Gastroesophageal sphincter (tissue), 4 donors: ENCODE data around the gene MPRIP. TPM values are rescaled to one million over a fixed set of nuclear protein-coding genes. Genes with fewer than 3 reads are reported as not detected.
"Not testable (repeated sequence)": the region's sequence is repeated elsewhere in the genome, so short reads cannot be mapped to it uniquely, and the experiment has no call there.

Experiments used
- ATAC-seq: fragments of 150-250 bp; one replicate; pipeline ENCODE4 v1.9.1; 2016; ENCODE audit warnings: mild to moderate bottlenecking, moderate library complexity
- H3K27ac ChIP-seq, 4 donors: fragments of 200-600 bp; sonication (generic) in 3 of 4; 1 replicate in 3 of 4; 2 replicates in 1 of 4; pipeline ENCODE4 v1.5.1; 2016 to 2019
- H3K27me3 ChIP-seq: fragments of 200-600 bp; sonication (generic); one replicate; pipeline ENCODE4 v1.5.1; 2019
- H3K36me3 ChIP-seq, 2 donors: fragments of 200-600 bp; sonication (generic); one replicate each; pipeline ENCODE4 v1.5.1; 2019; ENCODE audit warnings: control low read depth in 1 of 2
- H3K4me1 ChIP-seq, 3 donors: fragments of 200-600 bp; sonication (generic); 1 replicate in 2 of 3; 2 replicates in 1 of 3; pipeline ENCODE4 v1.5.1; 2016 to 2019; ENCODE audit warnings: control low read depth in 2 of 3
- H3K4me3 ChIP-seq, 2 donors: fragments of 200-600 bp; sonication (generic); one replicate each; pipeline ENCODE4 v1.5.1; 2019; ENCODE audit warnings: mild to moderate bottlenecking in 1 of 2, moderate library complexity in 1 of 2
- H3K9me3 ChIP-seq, 3 donors: fragments of 200-600 bp; sonication (generic); one replicate each; pipeline ENCODE4 v1.5.1; 2017 to 2019; ENCODE audit warnings: control low read depth in 2 of 3
- EP300 ChIP-seq: sonication (generic); formaldehyde crosslinking; IDR thresholded peaks from one replicate; pipeline ENCODE4 v1.6.1; 2017; ENCODE audit warnings: antibody characterized with exemption, mild to moderate bottlenecking
- POLR2A ChIP-seq, 2 donors: fragments of 450-650 bp; IDR thresholded peaks; one replicate each; pipeline ENCODE4 v1.6.1; 2017; ENCODE audit warnings: antibody characterized with exemption in 2 of 2, mild to moderate bottlenecking in 2 of 2, moderate library complexity in 1 of 2
- POLR2AphosphoS5 ChIP-seq: sonication (generic); formaldehyde crosslinking; IDR thresholded peaks from one replicate; pipeline ENCODE4 v1.6.1; 2017; ENCODE audit warnings: antibody characterized with exemption
- WGBS, 2 donors: methylation state at CpG; one replicate each; pipeline ENCODE4 v1.1.5; 2018; ENCODE audit warnings: low coverage in 1 of 2; 5-methylcytosine and 5-hydroxymethylcytosine counted together
- total RNA-seq, 4 donors: library from RNA; depleted of rRNA; stranded (reverse); fragments of >200 nt; gene quantifications; one replicate each; pipeline ENCODE4 v1.1.0, GENCODE V29; 2016
- TF ChIP-seq, protein P1 (sequence below), 4 experiments: fragments of 200-600 bp in 2 of 4; fragments of 450-650 bp in 2 of 4; sonication (generic) in 1 of 4; IDR thresholded peaks; one replicate each; pipeline ENCODE4 v1.5.1; 2017 to 2019; ENCODE audit warnings: antibody characterized with exemption in 4 of 4, mild to moderate bottlenecking in 2 of 4, moderate library complexity in 2 of 4

Gene MPRIP
- total RNA-seq, 4 donors from 2014 or later: 113 to 233 (median 155) TPM

DNA sequence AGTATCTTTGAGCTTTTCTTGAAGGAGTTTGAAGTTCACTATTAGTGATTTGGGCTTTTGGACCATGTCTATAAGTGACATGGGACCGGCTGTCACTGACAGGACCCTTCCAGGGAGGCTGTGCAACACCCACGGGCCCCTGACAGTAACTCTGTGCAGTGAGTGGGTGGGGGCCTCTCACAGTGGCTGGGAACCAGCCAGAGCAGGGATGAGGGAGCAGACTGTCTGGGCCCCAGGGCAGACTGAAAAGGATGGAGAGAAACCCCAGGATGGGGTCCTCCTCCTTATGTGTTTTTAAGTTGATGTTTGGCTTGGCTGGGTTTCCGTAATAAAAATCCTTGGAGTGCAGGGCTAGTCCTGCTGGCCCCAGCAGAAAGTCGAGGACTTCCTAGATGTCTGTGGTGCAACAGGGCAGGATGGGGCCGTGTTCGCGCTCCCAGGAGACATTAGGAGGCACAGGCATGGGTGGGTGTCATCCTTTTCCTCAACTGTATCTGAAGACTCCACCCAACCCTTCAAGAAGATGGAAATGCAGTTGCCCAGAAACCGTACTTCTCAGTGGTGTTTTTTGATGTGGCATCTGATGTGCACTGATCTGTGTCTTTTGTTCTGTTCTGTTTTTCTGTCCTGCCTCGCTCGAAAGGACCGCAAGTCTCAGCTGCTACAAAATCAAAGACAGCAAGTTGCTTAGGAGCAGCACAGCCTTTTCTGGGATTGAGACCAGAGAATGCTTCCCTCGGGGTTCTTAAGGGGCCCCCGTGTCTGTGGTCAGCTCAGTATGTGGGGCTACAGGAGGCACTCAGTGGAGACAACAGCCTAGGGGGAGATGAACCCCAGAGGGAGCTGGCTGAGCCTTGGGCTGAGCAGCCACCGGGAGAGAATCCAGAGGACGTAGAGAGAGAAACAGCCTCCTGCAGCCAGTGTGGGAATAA is 139.7 kb downstream of the MPRIP start:
- H3K36me3 ChIP-seq: peaks cover 0 to 86% of the 10 kb centered on the region in 2 donors
- no peak for ATAC-seq

DNA sequence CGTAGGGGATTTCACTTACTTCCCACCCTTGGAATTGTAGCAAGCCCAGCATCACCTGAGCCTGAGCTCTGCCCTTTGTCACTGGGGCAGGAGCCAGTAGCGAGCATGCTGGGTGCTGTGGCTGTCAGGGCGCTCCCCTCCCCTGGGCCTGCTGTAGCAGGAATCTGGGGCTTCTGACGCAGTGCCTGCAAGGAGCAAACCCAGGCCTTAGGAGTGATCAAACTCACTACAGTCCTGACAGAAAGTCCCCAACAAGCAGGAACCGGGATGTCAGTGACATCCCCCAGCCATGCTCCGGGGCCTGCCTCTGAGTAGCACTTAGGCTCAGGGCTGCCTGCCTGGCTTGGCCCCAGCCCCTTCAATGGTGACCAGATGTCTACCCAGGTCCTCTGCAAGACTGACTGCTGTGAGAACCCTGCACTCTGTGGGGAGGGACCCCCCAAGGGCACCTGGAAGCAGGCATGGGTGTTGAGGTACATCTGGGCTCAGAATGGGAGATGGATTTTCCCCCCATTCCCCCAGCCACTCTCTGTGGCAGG is 140.4 kb downstream of the MPRIP start:
- Histone ChIP-seq H3K27ac (no peak overlapping the region), H3K9me3 (no peaks in the 10 kb centered on the region), H3K27me3 (no peaks in the 10 kb centered on the region), H3K4me1 (peaks cover 0 to 25% (median 0%) of the 10 kb centered on the region in 3 donors), H3K36me3 (peaks cover 0 to 86% of the 10 kb centered on the region in 2 donors), H3K4me3 (no peak overlapping the region)
- WGBS, 2 donors: no CpG with 5 or more reads among the region's 6 CpGs
- no peak for ATAC-seq
- TF ChIP-seq POLR2A (IDR thresholded peaks at IDR 0.05): no peak
- TF ChIP-seq EP300: no peak
- TF ChIP-seq, protein P1, sequence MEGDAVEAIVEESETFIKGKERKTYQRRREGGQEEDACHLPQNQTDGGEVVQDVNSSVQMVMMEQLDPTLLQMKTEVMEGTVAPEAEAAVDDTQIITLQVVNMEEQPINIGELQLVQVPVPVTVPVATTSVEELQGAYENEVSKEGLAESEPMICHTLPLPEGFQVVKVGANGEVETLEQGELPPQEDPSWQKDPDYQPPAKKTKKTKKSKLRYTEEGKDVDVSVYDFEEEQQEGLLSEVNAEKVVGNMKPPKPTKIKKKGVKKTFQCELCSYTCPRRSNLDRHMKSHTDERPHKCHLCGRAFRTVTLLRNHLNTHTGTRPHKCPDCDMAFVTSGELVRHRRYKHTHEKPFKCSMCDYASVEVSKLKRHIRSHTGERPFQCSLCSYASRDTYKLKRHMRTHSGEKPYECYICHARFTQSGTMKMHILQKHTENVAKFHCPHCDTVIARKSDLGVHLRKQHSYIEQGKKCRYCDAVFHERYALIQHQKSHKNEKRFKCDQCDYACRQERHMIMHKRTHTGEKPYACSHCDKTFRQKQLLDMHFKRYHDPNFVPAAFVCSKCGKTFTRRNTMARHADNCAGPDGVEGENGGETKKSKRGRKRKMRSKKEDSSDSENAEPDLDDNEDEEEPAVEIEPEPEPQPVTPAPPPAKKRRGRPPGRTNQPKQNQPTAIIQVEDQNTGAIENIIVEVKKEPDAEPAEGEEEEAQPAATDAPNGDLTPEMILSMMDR (IDR thresholded peaks at IDR 0.05): no peak
- no peak for TF ChIP-seq POLR2AphosphoS5

More for the DNA sequence above, 139.7 kb downstream of the MPRIP start:
- no peaks in the 10 kb centered on the region for H3K27me3 ChIP-seq
- WGBS, 2 donors: 74 to 78% methylated on average over 7 of the region's 15 CpGs
- no peak overlapping the region for H3K27ac ChIP-seq
- H3K4me3 ChIP-seq: no peak overlapping the region
- peaks cover 0 to 19% (median 0%) of the 10 kb centered on the region in 3 donors for H3K4me1 ChIP-seq
- TF ChIP-seq POLR2AphosphoS5: no peak
- TF ChIP-seq POLR2A (IDR thresholded peaks at IDR 0.05): no peak
- TF ChIP-seq EP300: no peak
- TF ChIP-seq, protein P1 (IDR thresholded peaks at IDR 0.05): no peak
- H3K9me3 ChIP-seq: no peaks in the 10 kb centered on the region

DNA sequence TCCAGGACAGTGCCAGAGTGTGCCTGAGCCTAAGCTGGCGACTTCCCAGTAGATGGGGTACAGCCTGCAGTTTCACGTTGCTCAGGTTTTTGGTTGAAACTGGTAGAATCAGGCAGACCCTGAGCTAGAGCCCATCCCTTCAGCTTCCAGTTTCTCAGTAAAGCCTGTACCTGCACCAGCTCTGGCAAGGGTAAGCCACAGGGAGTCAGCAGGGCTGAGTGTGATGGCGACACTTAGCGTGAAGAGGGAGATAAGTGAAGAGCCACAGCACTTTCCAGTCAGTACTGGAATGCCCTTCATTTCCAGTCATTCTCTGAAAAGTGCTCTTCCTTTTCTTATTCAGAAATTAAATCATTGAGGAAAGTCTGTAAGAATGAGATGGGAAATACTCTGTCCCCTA is 141.5 kb downstream of the MPRIP start:
- Histone ChIP-seq H3K4me3 (no peak overlapping the region), H3K27me3 (no peaks in the 10 kb centered on the region), H3K4me1 (peaks cover 0 to 25% (median 0%) of the 10 kb centered on the region in 3 donors), H3K27ac (no peak overlapping the region), H3K9me3 (no peaks in the 10 kb centered on the region), H3K36me3 (peaks cover 0 to 86% of the 10 kb centered on the region in 2 donors)
- TF ChIP-seq, protein P1 (IDR thresholded peaks at IDR 0.05): no peak
- TF ChIP-seq POLR2A (IDR thresholded peaks at IDR 0.05): no peak
- no peak for TF ChIP-seq POLR2AphosphoS5
- TF ChIP-seq EP300: no peak
- no peak for ATAC-seq
- WGBS, 2 donors: 86 to 88% methylated on average over 2 of the region's 4 CpGs

DNA sequence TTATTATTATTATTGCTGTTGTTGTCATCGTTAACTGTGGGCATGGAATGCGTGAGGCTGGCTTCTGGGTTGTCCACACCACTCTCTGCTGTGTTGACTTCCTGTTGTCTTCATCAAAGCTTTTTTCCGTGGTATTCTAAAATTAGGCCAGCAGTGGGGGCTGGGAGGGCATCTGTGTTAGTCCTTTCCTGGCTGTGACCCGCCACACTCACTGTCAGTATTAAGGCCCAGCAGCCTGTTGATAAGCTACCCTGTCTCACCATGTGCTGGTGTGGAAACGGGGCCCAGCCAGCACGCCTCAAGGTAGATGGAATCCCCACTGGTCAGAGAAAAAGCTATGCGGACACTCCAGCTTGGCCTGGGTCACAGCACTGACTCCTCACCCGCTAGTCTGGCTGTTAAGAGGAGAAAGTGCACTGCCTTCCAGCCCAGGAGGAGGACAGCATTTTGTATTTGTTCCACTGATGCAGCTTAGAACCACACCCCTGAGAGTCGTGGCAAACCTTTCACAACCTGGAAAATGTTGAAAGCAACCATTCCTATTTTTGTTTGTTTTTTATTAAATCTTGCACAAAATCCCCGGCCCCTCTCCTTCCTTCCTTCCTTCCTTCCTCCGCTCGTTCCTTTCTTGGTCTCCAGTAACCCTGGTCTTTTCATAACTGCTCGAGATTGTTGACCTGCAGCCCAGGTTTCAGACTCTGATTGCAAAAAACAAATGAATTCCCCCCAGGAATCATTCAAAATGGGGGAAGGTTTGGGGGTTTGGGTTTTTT is 142.9 kb downstream of the MPRIP start:
- 74% methylated on average over 7 of the region's 13 CpGs; no CpG with 5 or more reads in 1 of the 2 donors for WGBS, 2 donors
- ATAC-seq: not testable (repeated sequence)
- H3K4me1 ChIP-seq: peaks cover 0 to 33% (median 2%) of the 10 kb centered on the region in 3 donors

DNA sequence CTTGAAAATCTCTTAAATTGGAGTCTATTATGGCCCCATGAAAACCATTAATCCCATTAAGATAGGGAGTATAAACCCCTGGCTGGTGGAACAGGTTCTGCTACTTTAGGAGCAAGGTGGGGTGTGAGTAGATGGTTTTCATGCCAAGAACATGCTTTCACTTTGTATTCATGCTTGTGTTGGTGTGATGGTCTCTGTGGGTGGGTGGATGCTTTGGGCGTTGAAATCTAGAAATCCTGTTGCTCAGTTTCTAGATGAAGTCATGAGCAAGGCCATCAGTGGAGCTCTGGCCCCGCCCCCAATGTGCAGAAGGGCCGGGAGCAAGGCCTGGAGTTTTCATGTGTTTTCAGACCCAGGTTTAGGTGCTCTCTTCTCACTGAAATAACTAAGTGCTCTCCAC is 143.8 kb downstream of the MPRIP start:
- peak overlapping the region in 2 of 4 donors; percentile 22 to 28 for H3K27ac ChIP-seq
- H3K9me3 ChIP-seq: no peaks in the 10 kb centered on the region
- no peaks in the 10 kb centered on the region for H3K27me3 ChIP-seq
- TF ChIP-seq POLR2AphosphoS5: no peak
- no peak for TF ChIP-seq EP300
- TF ChIP-seq, protein P1 (IDR thresholded peaks at IDR 0.05): no peak
- no peak for TF ChIP-seq POLR2A (IDR thresholded peaks at IDR 0.05)
- H3K4me1 ChIP-seq: peaks cover 0 to 41% (median 10%) of the 10 kb centered on the region in 3 donors
- H3K4me3 ChIP-seq: no peak overlapping the region
- 55 to 57% methylated on average over 2 to 3 of the region's 3 CpGs for WGBS, 2 donors
- H3K36me3 ChIP-seq: peaks cover 0 to 69% of the 10 kb centered on the region in 2 donors
- ATAC-seq: no peak

More for the DNA sequence above, 142.9 kb downstream of the MPRIP start:
- not testable (repeated sequence) for H3K9me3 ChIP-seq, H3K27me3 ChIP-seq, H3K4me3 ChIP-seq
- Histone ChIP-seq H3K27ac (peak overlapping the region in 1 of 4 donors; percentile 28), H3K36me3 (peaks cover 0 to 78% of the 10 kb centered on the region in 2 donors)
